Breast epithelium (tissue), 3 donors: Measurements from ENCODE around the gene SCGB2A2.

Experiments used
- POLR2A ChIP-seq: fragments of 450-650 bp; IDR thresholded peaks from one replicate; pipeline ENCODE4 v1.6.1; 2016; ENCODE audit warnings: antibody characterized with exemption, mild to moderate bottlenecking, moderate library complexity
- TF ChIP-seq, protein P1 (sequence below), 3 donors: fragments of 450-650 bp; IDR thresholded peaks; one replicate each; pipeline ENCODE4 v1.5.1; 2016 to 2017; ENCODE audit warnings: antibody characterized with exemption in 3 of 3, mild to moderate bottlenecking in 3 of 3, moderate library complexity in 3 of 3

DNA sequence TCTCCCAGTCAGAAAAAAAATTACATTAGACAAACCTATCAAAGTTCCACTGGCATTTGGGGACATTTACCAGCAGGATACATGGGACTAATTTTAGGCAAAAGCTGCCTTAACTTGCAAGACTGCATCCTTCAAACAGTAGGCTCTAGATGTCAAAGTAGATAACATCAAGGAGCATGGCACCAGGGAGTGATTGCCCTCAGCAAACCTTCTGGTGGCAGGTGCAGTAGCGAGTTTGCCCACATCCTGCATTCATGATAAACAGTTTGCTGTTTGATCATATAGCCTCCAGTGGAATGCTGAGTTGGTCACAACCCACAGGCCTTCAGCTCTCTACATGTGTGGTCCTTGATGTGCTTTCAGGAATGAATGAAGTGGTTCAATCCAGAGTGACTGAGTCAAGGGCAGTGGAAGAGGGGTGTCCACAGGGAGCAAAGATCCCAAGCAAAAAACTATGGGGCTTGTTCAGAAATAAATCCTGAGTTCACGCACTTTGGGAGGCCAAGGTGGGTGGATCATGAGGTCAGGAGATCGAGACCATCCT lies 15.9 kb upstream of the SCGB2A2 start:
- TF ChIP-seq, protein P1, sequence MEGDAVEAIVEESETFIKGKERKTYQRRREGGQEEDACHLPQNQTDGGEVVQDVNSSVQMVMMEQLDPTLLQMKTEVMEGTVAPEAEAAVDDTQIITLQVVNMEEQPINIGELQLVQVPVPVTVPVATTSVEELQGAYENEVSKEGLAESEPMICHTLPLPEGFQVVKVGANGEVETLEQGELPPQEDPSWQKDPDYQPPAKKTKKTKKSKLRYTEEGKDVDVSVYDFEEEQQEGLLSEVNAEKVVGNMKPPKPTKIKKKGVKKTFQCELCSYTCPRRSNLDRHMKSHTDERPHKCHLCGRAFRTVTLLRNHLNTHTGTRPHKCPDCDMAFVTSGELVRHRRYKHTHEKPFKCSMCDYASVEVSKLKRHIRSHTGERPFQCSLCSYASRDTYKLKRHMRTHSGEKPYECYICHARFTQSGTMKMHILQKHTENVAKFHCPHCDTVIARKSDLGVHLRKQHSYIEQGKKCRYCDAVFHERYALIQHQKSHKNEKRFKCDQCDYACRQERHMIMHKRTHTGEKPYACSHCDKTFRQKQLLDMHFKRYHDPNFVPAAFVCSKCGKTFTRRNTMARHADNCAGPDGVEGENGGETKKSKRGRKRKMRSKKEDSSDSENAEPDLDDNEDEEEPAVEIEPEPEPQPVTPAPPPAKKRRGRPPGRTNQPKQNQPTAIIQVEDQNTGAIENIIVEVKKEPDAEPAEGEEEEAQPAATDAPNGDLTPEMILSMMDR (IDR thresholded peaks at IDR 0.05) = no peak
- no peak for TF ChIP-seq POLR2A
